GM21619 (cell line): Measurements from ENCODE around the gene LEKR1.
A peak's percentile ranks its signal among the peaks of the same experiment; 100 is the strongest.

ENCODE experiments used
- ATAC-seq: cut with Tn5 transposase; IDR thresholded peaks from one replicate; pipeline ENCODE4 v1.9.1; 2021; ENCODE audit not compliant: unreplicated experiment

Gene LEKR1

DNA sequence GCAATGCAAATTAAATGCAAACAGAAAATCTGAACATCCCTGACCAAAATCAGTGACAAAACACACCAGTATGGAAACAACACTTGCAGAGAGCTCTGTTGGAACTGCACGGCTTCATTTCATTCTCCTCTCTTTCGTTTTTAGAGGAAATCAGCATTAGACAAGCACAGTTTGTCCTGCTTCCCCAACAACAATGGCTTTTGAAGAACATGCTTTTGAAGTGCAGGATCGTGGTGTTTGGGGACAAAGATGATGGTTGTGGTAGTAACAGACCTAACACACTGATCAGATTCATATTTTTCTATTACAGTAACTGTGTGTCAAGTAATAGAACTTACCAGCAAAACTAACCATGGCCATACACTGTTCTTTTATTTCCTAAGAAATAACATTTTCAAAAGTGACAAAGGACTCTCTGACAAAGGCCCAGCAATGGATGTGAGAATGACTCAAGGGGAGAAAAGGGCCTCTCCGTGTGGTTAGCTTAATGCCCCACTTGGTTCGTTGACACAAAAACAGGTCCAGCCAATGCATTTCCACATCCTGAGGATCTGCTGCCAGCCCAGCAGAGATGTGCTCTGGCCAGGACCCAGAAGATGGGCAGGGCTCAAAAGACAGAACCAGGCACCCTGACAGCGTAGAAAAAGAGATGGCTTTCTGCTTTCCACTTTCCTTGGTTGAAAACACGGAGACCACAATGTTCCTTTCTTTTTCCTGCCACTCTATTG, 249.7 kb downstream of the LEKR1 start:
- no peak for ATAC-seq

- ATAC-seq = no peak
Measured at GRCh38 chr3:157077565-157077991, 251.4 kb downstream of the LEKR1 start.

DNA sequence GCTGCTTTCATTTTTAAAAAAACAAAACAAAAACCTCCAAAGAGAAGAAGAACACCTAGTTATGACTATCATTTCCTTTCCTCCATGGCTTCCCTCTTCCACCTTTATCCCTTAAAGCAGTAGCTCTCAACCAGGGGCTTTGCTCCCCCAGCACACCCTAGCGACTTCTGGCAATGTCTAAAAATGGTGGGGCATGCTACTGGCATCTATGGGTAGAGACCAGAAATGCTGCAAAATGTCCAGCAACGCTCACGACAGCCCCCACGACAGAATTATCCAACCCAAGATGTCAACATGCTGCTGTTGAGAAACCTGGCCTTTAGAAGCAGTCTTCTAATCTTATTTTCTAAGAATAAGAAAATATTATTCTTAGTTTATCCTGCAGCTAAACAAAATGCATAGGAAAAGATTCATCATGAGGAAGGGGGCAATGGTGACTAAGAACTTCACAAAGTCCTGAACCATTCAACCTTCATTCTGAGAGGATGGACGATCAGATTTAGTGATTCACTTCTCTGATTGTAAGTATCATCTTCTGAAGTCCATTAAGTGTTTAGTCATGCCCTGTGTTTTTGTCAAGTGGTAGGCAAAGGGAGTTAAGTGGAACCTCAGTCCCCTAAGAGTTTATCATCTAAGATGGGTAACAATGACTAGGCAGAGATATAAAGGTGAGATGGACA, 252.1 kb downstream of the LEKR1 start:
- no peak for ATAC-seq

GRCh38 chr3:157078811-157079185, 252.6 kb downstream of the LEKR1 start:
- no peak for ATAC-seq

DNA sequence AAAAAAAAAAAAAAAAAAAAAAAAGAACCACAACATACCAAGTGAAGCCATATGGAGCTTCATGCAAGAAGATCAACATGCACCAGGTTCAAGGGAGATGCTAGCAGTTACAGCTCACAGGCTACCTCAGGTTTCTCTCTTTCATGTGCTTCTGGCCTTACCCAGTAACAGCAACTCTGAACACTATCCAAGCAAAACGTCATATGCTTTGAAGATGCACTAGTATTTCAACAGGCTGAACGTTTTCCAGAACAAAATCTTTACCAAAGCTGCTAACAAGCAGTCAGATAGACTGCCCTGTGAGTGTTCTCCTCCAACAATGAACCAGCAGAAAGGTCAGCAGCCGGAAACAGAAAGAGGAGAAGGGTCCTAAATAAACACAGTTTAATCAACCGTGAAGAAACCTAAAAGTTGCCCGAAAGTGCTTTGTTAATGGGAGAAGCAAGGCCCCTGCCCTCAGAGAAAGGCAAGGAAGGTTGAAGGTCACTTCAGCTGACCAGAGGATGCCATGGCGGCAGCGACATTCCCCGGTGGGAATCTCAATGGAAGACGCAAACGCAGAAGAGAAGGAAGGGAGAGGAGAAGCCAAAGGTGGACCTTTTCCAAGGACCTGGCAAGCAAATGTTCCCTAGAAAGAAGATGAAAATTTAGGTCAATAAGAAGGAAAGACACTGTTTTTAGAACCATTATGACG, 253.7 kb downstream of the LEKR1 start:
- ATAC-seq = no peak

DNA sequence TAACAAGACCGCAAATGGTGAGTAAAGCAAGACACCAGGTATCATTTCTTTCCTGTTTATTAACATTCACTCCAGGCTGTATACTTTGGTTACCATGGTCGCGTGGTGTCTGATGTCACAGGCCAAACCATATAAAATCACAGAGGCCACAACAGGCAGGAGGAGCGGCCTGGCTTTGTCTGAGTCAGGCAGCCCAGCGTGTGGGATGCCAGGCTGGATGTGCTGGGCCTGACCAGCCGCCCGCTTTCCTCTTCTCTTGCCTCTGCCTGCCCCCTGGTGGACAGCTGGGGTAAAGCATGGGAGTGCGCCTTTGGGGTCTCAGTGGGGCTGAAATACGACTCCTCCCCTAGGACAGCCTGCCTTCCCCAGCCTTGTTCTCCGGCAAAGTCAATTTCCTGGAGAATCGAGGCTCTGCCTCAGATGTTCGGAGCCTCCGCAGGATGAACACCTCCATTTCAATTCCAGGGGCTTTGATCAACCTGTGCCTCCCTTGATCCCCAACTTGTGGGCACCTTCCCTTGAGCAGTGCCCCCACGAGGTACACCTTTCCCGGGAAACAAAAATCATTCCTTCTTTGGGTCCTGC, 255.6 kb downstream of the LEKR1 start:
- peak; percentile 70 for ATAC-seq

DNA sequence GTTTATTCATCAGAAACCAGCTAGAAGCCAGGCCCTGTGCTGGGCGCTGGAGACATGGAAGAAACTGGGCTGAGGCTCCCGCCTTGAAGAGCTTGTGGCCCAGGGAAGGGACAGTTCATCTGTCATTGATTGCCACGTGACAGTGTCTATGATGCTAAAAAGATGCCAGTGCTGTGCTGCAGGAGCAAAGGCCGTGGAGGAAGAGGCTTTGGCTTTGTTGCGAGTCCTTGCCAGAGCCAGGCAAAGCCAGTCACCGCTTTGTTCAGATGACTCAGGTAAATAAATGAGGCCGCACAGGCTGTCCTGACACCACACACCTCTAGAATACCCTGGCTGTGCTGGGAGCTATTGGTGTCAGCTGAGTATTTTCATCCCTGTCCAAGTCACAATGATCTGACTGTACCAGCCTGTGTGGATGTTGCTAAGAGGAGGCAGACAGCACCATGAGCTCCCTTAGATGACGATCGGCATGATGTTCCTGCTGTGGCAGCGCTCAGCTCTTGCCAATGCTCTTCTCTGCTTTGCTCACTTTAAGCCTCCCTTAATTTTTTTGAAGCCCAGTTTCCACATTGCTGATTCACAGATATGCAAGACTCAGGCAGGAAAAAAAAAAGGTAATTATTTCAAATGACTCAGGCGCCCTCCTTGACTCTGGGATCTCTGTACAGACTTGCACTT, 256.3 kb downstream of the LEKR1 start:
- no peak for ATAC-seq

GRCh38 chr3:157083824-157084223, 257.7 kb downstream of the LEKR1 start:
- ATAC-seq = no peak

DNA sequence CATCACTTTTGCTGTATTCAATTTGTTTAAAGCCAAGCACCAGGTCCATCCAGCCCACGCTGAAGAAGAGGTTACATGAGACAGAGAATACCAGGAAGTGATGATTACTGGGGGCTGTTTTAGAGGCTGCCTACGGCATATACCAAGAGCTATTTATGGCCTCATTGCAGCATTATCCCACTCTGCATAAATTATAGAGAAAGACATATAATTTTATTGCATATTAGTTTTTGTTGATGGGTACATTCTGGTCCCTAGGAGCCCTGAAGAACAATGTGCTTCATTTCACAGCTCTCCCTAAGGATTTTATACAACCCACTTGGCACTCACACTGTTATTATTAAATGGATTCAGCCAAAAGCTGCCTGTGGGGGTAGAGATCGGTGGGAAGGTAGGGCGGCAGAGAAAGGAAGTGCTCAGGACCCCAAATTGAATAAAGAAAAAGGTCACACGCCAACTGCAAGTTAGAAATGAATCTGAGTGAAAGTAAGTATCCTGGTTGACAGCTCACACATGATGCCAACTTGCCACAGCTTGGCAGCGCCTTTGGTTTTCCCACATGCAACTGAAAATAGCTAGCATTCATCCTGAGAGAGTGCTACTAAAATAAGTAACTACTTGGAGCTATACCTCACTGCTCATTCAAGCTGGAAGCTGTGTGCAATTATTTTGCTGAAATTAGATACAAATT, 260.1 kb downstream of the LEKR1 start:
- no peak for ATAC-seq

- ATAC-seq = no peak
Measured at GRCh38 chr3:157086775-157087174, 260.6 kb downstream of the LEKR1 start.

DNA sequence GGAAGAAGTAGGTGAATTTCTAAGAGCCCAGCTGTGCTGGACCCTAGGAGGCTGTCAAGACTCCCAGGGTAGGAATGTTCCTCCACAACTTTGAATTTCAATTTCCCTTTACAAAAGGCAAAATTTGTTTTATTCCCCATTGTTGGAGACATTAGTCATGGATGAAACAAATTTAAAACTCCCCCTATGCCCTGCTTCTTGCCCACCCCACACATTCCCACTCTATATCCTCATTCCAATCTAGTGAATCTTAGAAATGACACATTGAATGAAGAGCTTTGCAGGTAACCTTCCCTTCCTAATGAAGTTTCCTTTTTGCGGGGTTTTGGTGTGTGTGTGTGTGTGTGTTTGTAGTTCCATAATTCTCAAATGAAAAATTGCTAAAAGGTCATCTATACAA, 261.2 kb downstream of the LEKR1 start:
- no peak for ATAC-seq

GRCh38 chr3:157087780-157088600, 261.8 kb downstream of the LEKR1 start:
- ATAC-seq = no peak

GRCh38 chr3:157088601-157089454, 262.7 kb downstream of the LEKR1 start:
- ATAC-seq = peak; percentile 72

GRCh38 chr3:157089455-157090221, 263.5 kb downstream of the LEKR1 start:
- ATAC-seq = peak; percentile 11

DNA sequence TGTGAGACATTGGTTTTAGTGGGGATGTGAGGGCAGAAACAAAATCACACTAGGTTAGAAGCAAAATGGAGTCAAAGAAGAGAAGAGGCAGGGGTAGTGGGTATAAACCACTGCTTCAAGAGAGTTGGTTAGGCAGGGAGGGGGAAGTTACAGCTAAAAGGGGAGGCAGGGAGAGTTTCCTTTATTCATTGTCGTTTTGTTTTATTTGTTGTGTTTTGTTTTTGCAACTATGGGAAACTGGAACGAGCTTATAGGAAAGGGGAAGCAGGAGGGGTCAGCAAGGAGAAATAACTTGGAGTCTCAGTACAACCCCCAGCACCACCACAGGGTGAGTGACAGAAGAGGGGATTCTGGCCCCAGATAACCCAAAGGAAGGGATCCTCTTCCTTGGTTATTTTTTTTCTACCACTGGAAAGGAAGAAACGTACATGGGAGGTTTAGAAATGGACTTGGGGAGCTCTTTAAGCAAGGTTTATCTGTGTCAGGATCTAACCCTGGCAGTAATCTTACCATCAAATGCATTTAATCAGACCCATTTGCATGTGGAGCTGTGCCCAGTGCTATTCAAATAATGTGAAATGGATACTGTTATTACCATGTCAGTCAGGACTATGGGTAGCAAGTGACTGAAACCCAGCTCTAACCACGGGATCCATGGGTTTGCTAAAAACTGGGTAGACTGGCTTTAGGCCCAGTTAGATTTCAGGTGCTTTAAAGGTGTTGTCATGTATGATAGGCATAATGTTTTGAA, 265.1 kb downstream of the LEKR1 start:
- no peak for ATAC-seq

DNA sequence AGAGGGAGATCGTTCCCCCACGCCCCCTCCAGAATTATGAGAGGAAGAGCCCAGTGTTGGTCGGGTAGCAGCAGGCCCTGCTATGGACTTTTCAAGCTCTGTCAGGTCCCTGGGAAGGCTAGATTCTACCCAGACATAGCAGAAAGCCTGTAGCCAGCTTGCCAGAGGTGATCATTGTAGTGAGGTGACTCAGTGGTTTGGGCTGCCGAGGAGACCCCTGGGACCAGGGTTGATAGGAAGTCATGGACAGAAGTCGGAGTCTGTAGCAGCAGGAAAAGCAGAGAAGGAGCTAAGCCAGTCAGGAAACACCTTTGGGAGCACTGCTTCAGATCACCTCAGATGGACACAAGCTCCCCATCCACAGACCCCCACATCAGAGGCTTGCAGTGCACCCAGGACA, 266.1 kb downstream of the LEKR1 start:
- no peak for ATAC-seq

DNA sequence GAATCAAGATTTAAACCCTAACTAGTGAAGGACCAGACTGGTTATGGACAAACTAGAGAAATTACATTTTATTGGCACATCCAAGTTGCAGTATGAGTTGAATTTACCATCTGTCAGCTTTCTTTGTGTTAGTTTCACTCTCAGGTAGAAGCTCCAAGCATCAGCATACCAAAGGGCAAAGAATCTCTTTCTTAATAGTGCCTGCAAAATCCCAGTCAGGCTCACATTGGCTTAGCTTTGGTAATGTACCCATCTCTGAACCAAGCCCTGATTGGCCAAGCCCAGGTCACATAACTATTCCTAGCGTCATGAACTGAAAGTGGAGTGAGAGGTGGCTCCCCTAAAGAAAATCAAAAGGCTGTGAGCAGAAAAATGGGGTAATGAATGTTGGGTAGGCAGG, 266.9 kb downstream of the LEKR1 start:
- ATAC-seq = no peak
